A549 treated with AZD9567 at 1 μM for 4 hours (cell line): ENCODE results near the gene POLR1E. TPM values are rescaled to one million over a fixed set of nuclear protein-coding genes. Genes with fewer than 3 reads are reported as not detected.

Source experiments
- total RNA-seq: library from RNA; stranded (reverse); fragments of 200-300 nt; extraction: Qiagen RNA extraction; gene quantifications from 5 replicates; pipeline ENCODE4 v1.2.3, GENCODE V29; 2022; ENCODE audit not compliant: insufficient read depth

POLR1E gene
- total RNA-seq, result 35.3 to 47.8 TPM (median 38.4 TPM) in 5 replicates

DNA sequence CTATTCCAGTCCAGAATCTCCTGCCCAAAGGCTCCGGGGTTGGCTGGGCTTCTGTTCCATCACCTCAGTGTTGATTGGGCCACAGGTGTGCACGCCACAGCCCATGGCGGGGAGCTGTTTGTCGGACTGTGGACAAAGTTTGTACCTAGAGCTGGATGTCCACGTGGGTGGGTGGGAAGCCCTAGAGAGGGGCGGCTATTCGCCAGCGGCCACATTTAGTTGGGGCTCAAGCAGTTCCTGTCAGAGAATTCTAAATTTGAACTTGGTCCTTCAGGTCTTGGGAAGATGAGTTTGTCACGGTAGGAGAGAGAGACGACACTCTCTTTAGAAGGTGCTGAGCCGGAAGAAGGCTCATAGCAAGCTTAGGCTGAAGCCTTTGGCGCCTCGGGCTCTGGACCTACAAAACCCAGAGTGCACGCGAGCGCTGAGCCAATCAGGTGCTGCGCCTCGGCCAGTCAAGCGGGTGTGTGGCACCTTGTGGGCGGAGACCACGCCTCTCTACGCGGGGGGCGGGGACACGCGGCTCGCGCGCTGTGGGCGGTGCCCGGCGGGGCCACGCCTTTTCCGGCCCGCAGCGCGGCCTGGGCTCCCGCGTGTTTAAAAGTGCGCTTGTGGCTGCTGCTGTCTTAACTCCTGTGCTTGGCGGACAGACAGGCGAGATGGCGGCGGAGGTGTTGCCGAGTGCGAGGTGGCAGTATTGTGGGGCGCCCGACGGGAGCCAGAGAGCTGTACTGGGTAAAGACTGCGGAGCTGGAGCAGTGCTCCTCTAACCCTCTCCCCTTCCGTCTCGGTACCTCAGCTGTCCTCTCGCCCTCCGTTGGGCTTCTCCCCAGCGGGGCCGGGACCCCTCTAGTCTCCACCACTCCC lies at the start of gene POLR1E:
Gene POLR1E, plus strand, starts transcription at position 560 of the 867 bp plus-strand sequence. Its CDS starts 100 bp downstream, at position 660.

GRCh38 chr9:37465249-37466036 lies 20.3 kb upstream of the POLR1E start, which contains the start of gene ZBTB5:
TSS of gene ZBTB5 (minus strand) at chr9:37465450. CDS start at chr9:37442551, 22,899 bp downstream.

Other genes with a start within 250 kb of the POLR1E start
- gene GRHPR, start 63.3 kb upstream of the POLR1E start, total RNA-seq, result 142 to 179 TPM (median 174 TPM) in 5 replicates
- 6.9 to 9.4 TPM (median 8.0 TPM) in 5 replicates for gene ZBTB5, start 20.5 kb upstream of the POLR1E start, total RNA-seq
- 6.2 to 8.0 TPM (median 7.5 TPM) in 5 replicates for gene FBXO10, start 90.4 kb downstream of the POLR1E start, total RNA-seq
- 266 to 337 TPM (median 331 TPM) in 5 replicates for gene TOMM5, start 106.6 kb downstream of the POLR1E start, total RNA-seq
- 0.02 to 0.06 TPM (median 0.05 TPM) in 4 of 5 replicates, not detected in the other for gene FRMPD1, start 165.0 kb downstream of the POLR1E start, total RNA-seq